Osteoblast (primary cell): ENCODE measurements around the gene TRIM37. TPM values are rescaled to one million over a fixed set of nuclear protein-coding genes. Genes with fewer than 3 reads are reported as not detected.

Experiments
- DNase-seq: peaks from one replicate; pipeline ENCODE4 v3.0.0; 2011; ENCODE audit warnings: low spot score, mixed read lengths; ENCODE audit not compliant: insufficient read length; ENCODE audit errors: missing footprints
- H2AFZ ChIP-seq: 2 replicates; pipeline ENCODE4 v1.6.0; 2011; ENCODE audit warnings: mild to moderate bottlenecking, low read length
- H3K27ac ChIP-seq: 2 replicates; pipeline ENCODE4 v1.5.1; 2011; ENCODE audit warnings: mild to moderate bottlenecking, low read depth, low read length, moderate library complexity
- H3K27me3 ChIP-seq: 2 replicates; pipeline ENCODE4 v1.6.0; 2012; ENCODE audit warnings: mild to moderate bottlenecking, control low read depth, inconsistent platforms, low read length, moderate library complexity; ENCODE audit not compliant: insufficient read depth
- H3K36me3 ChIP-seq: 2 replicates; pipeline ENCODE4 v1.5.1; 2011; ENCODE audit warnings: mild to moderate bottlenecking, low read length, control low read depth, moderate library complexity; ENCODE audit not compliant: insufficient read depth
- H3K4me1 ChIP-seq: 2 replicates; pipeline ENCODE4 v1.5.1; 2011; ENCODE audit warnings: mild to moderate bottlenecking, low read length, control low read depth, moderate library complexity; ENCODE audit not compliant: insufficient read depth
- H3K4me2 ChIP-seq: 2 replicates; pipeline ENCODE4 v1.6.0; 2011; ENCODE audit warnings: mild to moderate bottlenecking, low read length; ENCODE audit not compliant: insufficient read depth
- H3K4me3 ChIP-seq: fragments of 200-600 bp; sonication (generic); 3 replicates; pipeline ENCODE4 v1.5.1; 2012; ENCODE audit warnings: mild to moderate bottlenecking, low read length, inconsistent platforms; ENCODE audit not compliant: insufficient read depth
- H3K79me2 ChIP-seq: 2 replicates; pipeline ENCODE4 v1.6.0; 2012; ENCODE audit warnings: mild to moderate bottlenecking, low read length, control low read depth, inconsistent platforms; ENCODE audit not compliant: insufficient read depth
- H3K9me3 ChIP-seq: 2 replicates; pipeline ENCODE4 v1.5.1; 2011; ENCODE audit warnings: low read depth, low read length, control low read depth
- H4K20me1 ChIP-seq: 2 replicates; pipeline ENCODE4 v1.6.0; 2012; ENCODE audit warnings: mild to moderate bottlenecking, low read length, control low read depth; ENCODE audit not compliant: insufficient read depth
- CTCF ChIP-seq: IDR thresholded peaks from 2 replicates; pipeline ENCODE4 v1.5.1; 2011; ENCODE audit warnings: mild to moderate bottlenecking, low read depth, low read length, moderate library complexity; ENCODE audit errors: extremely low read depth
- total RNA-seq: library from RNA; depleted of rRNA; stranded (reverse); fragments of >200 nt; gene quantifications from 2 replicates; pipeline ENCODE4 v1.2.3, GENCODE V29; 2012

TRIM37 gene
- total RNA-seq, 1 donor: 40.5 TPM

- no peak for TF ChIP-seq CTCF
- peaks cover 20% of the 10 kb centered on the region for H3K36me3 ChIP-seq
- H3K27ac ChIP-seq: no peak overlapping the region
- no peak overlapping the region for H3K4me3 ChIP-seq
- DNase-seq: no peak
- H3K27me3 ChIP-seq: no peaks in the 10 kb centered on the region
- H4K20me1 ChIP-seq: no peaks in the 10 kb centered on the region
- no peaks in the 10 kb centered on the region for H3K4me1 ChIP-seq
- no peaks in the 10 kb centered on the region for H3K79me2 ChIP-seq
- no peak overlapping the region for H2AFZ ChIP-seq
- H3K9me3 ChIP-seq: no peaks in the 10 kb centered on the region
- no peak overlapping the region for H3K4me2 ChIP-seq
Measured at GRCh38 chr17:59030811-59031210, 75.9 kb downstream of the TRIM37 start.

- no peak overlapping the region for H2AFZ ChIP-seq
- H3K27me3 ChIP-seq: no peaks in the 10 kb centered on the region
- no peak overlapping the region for H3K4me3 ChIP-seq
- no peak for DNase-seq
- no peak overlapping the region for H3K4me2 ChIP-seq
- no peaks in the 10 kb centered on the region for H3K4me1 ChIP-seq
- H3K27ac ChIP-seq: no peak overlapping the region
- H3K79me2 ChIP-seq: no peaks in the 10 kb centered on the region
- no peak for TF ChIP-seq CTCF
- H4K20me1 ChIP-seq: no peaks in the 10 kb centered on the region
- no peaks in the 10 kb centered on the region for H3K9me3 ChIP-seq
- peaks cover 10% of the 10 kb centered on the region for H3K36me3 ChIP-seq
Measured at GRCh38 chr17:59028328-59028727, 78.4 kb downstream of the TRIM37 start.

- no peaks in the 10 kb centered on the region for H3K79me2 ChIP-seq
- TF ChIP-seq CTCF: no peak
- H3K36me3 ChIP-seq: peaks cover 10% of the 10 kb centered on the region
- H2AFZ ChIP-seq: no peak overlapping the region
- no peak overlapping the region for H3K4me3 ChIP-seq
- H3K27ac ChIP-seq: no peak overlapping the region
- H3K9me3 ChIP-seq: no peaks in the 10 kb centered on the region
- no peaks in the 10 kb centered on the region for H4K20me1 ChIP-seq
- H3K4me2 ChIP-seq: no peak overlapping the region
- no peaks in the 10 kb centered on the region for H3K27me3 ChIP-seq
- no peak for DNase-seq
- no peaks in the 10 kb centered on the region for H3K4me1 ChIP-seq
Measured at GRCh38 chr17:59027750-59028149, 78.9 kb downstream of the TRIM37 start.

DNA sequence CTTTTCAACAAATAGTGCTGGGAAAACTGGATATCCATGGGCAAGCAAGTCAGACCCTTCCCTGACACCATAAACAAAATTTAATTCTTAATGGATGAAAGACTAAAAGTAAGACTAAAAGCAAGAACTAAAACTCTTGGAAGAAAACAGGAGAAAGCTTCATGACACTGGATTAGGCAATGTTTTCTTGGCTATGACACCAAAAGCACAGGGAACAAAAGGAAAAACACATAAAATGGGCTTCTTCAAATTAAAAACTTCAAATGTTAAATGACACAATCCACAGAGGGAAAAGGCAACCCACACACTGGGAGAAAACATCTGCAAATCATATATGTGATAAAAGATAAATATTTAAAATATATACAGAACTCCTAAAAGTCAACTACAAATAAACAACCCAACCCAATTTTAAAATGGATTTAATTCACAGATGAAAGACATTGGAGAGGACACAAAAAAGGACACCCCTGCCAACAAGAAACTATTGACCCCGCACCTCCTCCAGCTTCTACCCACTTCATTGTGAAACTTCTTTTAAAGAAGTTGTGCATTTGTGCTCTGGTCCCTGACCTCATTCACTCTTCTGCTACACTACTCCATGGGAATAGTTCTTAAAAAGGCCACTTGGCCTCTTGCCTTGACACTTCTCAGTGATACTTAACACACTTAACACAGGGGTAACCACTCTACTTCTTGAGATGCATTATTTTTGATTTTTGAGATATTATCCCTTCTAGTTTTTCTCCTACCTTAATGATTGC, 80.3 kb downstream of the TRIM37 start:
- H3K79me2 ChIP-seq: peaks cover under 1% of the 10 kb centered on the region
- no peaks in the 10 kb centered on the region for H3K9me3 ChIP-seq
- H3K4me2 ChIP-seq: no peak overlapping the region
- H4K20me1 ChIP-seq: no peaks in the 10 kb centered on the region
- no peak overlapping the region for H2AFZ ChIP-seq
- no peaks in the 10 kb centered on the region for H3K27me3 ChIP-seq
- no peak overlapping the region for H3K4me3 ChIP-seq
- H3K4me1 ChIP-seq: no peaks in the 10 kb centered on the region
- H3K27ac ChIP-seq: no peak overlapping the region
- H3K36me3 ChIP-seq: peaks cover 4% of the 10 kb centered on the region
- no peak for TF ChIP-seq CTCF
- DNase-seq: no peak
